Measurements from ENCODE around the gene SPG21. TPM values are rescaled to one million over a fixed set of nuclear protein-coding genes. Genes with fewer than 3 reads are reported as not detected.

Gene SPG21
- total and polyA plus RNA-seq, 2 of the 4 experiments (the other 2 are of a cell fraction): 59.9 to 60.8 TPM

DNA sequence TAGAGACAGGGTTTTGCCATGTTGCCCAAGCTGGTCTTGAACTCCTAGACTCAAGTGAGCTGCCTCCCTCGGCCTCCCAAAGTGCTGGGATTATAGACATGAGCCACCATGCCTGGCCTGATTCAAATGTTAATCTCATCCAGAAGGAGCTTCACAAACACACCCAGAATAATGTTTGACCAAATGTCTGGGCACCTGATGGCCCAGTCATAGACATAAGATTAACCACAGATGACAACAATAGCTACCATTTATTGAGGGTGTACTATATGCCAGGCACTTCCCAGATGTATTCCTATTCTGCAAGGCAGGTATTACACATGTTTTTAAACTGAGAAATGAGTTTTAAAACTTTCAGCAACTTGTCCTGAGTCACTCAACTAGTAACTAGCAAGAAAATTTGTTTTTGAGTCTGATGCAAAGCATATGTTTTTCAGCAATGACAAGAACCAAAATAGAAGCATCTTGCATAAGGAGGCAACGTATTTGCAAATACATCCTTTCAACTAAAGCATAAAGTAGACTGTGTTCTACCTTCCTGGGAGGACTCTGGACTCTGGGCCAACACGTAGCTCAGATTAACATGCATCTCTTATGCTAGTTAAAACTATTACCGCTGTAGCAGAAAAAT, 8.1 kb upstream of the SPG21 start:
- Histone ChIP-seq H3K23ac (ENCODE audit: low read depth, low read length) (no peak overlapping the region), H3K4me2 (ENCODE audit: low read depth, low read length) (no peak overlapping the region), H4K20me1 (ENCODE audit: insufficient read depth, low read length) (no peaks in the 10 kb centered on the region), H3K27me3 (ENCODE audit: control insufficient read depth, insufficient read depth, low read length) (no peaks in the 10 kb centered on the region), H3K9me1 (ENCODE audit: insufficient read depth, low read length) (peaks cover 5% of the 10 kb centered on the region; the same call in 1 of the 2 replicates), H3K18ac (ENCODE audit: low read depth, low read length) (no peak overlapping the region), H2AK5ac (ENCODE audit: low read depth, low read length) (no peak overlapping the region), H3K9ac (ENCODE audit: low read depth, low read length) (no peak overlapping the region), H2BK15ac (ENCODE audit: low read depth, low read length) (no peak overlapping the region), H3K4ac (ENCODE audit: low read depth, low read length) (no peak overlapping the region), H4K91ac (ENCODE audit: insufficient read depth, low read depth, low read length) (no peak overlapping the region), H2BK5ac (ENCODE audit: low read depth, low read length, poor library complexity, severe bottlenecking) (no peak overlapping the region), H2BK20ac (ENCODE audit: low read depth, low read length) (no peak overlapping the region), H2AK9ac (replicated peaks; ENCODE audit: low read depth, low read length, poor library complexity) (no peak overlapping the region), H4K5ac (ENCODE audit: low read depth, low read length) (no peak overlapping the region), H3K27ac (ENCODE audit: insufficient read depth, low read length) (no peak overlapping the region), H3K9me3 (ENCODE audit: control insufficient read depth, insufficient read depth, low read length) (no peaks in the 10 kb centered on the region), H3K36me3 (ENCODE audit: control insufficient read depth, insufficient read depth, low read length) (peaks cover 5% of the 10 kb centered on the region), H3K14ac (replicated peaks; ENCODE audit: low read depth, low read length) (no peak overlapping the region), H3K4me1 (ENCODE audit: control insufficient read depth, insufficient read depth, low read length) (no peaks in the 10 kb centered on the region), H3K4me3 (ENCODE audit: insufficient read depth, low read depth, low read length) (no peak overlapping the region), H4K8ac (ENCODE audit: low read depth in 2 of 2, low read length in 2 of 2) (no peak overlapping the region), H2BK120ac (ENCODE audit: low read depth, low read length) (no peak overlapping the region), H3K56ac (ENCODE audit: extremely low read depth, insufficient read depth, low read length) (no peak overlapping the region), H2AFZ (replicated peaks; ENCODE audit: low read length, poor library complexity) (no peak overlapping the region), H3K79me1 (ENCODE audit: low read depth in 1 of 2, low read length in 2 of 2) (no peaks in the 10 kb centered on the region)
- TF ChIP-seq, protein P1, sequence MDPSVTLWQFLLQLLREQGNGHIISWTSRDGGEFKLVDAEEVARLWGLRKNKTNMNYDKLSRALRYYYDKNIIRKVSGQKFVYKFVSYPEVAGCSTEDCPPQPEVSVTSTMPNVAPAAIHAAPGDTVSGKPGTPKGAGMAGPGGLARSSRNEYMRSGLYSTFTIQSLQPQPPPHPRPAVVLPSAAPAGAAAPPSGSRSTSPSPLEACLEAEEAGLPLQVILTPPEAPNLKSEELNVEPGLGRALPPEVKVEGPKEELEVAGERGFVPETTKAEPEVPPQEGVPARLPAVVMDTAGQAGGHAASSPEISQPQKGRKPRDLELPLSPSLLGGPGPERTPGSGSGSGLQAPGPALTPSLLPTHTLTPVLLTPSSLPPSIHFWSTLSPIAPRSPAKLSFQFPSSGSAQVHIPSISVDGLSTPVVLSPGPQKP (IDR thresholded peaks at IDR 0.05; ENCODE audit: borderline replicate concordance, low read depth, low read length): no peak
- no peak for TF ChIP-seq MXI1 (IDR thresholded peaks at IDR 0.05; ENCODE audit: borderline replicate concordance, low read depth, low read length)
- TF ChIP-seq, protein P2, sequence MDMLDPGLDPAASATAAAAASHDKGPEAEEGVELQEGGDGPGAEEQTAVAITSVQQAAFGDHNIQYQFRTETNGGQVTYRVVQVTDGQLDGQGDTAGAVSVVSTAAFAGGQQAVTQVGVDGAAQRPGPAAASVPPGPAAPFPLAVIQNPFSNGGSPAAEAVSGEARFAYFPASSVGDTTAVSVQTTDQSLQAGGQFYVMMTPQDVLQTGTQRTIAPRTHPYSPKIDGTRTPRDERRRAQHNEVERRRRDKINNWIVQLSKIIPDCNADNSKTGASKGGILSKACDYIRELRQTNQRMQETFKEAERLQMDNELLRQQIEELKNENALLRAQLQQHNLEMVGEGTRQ (IDR thresholded peaks at IDR 0.05; ENCODE audit: low read depth, low read length): no peak
- no peak for TF ChIP-seq RAD21 (IDR thresholded peaks at IDR 0.05; ENCODE audit: low read length)
- no peak for TF ChIP-seq CEBPB (IDR thresholded peaks at IDR 0.05; ENCODE audit: low read depth, low read length)
- no peak for TF ChIP-seq NFE2L2 (IDR thresholded peaks at IDR 0.05; ENCODE audit: low read depth, low read length)
- TF ChIP-seq RCOR1 (IDR thresholded peaks at IDR 0.05; ENCODE audit: insufficient replicate concordance, low read length): no peak
- TF ChIP-seq SMC3 (IDR thresholded peaks at IDR 0.05; ENCODE audit: low read depth, low read length): no peak
- TF ChIP-seq CHD1 (IDR thresholded peaks at IDR 0.05; ENCODE audit: low read depth, low read length): no peak
- TF ChIP-seq RFX5 (IDR thresholded peaks at IDR 0.05; ENCODE audit: low read depth, low read length): no peak
- TF ChIP-seq MAFK (IDR thresholded peaks at IDR 0.05; ENCODE audit: low read depth, low read length): no peak
- TF ChIP-seq MAZ (IDR thresholded peaks at IDR 0.05; ENCODE audit: borderline replicate concordance, low read depth, low read length): no peak
- TF ChIP-seq, protein P3, sequence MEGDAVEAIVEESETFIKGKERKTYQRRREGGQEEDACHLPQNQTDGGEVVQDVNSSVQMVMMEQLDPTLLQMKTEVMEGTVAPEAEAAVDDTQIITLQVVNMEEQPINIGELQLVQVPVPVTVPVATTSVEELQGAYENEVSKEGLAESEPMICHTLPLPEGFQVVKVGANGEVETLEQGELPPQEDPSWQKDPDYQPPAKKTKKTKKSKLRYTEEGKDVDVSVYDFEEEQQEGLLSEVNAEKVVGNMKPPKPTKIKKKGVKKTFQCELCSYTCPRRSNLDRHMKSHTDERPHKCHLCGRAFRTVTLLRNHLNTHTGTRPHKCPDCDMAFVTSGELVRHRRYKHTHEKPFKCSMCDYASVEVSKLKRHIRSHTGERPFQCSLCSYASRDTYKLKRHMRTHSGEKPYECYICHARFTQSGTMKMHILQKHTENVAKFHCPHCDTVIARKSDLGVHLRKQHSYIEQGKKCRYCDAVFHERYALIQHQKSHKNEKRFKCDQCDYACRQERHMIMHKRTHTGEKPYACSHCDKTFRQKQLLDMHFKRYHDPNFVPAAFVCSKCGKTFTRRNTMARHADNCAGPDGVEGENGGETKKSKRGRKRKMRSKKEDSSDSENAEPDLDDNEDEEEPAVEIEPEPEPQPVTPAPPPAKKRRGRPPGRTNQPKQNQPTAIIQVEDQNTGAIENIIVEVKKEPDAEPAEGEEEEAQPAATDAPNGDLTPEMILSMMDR (conservative IDR thresholded peaks at IDR 0.05; ENCODE audit: low read depth, low read length): no peak
- no peak for TF ChIP-seq FOS (IDR thresholded peaks at IDR 0.05; ENCODE audit: low read depth, low read length)
- no peak for TF ChIP-seq BHLHE40 (IDR thresholded peaks at IDR 0.05; ENCODE audit: low read depth, low read length)
- no peak for TF ChIP-seq POLR2A (IDR thresholded peaks at IDR 0.05; ENCODE audit: low read depth, low read length)
- BruUV-seq (replicated peaks): no TSS peak
- ATAC-seq (ENCODE audit: low read depth) (no peak), DNase-seq (no peak)
- WGBS, 2 experiments (ENCODE audit: extremely low coverage in 2 of 2, insufficient read length in 1 of 2): 100% methylated on average over 1 of the region's 4 CpGs; no CpG with 5 or more reads in 1 of the 2 experiments
- in situ Hi-C loops (cut with MboI; ENCODE audit: low sequenced_read_pairs) (no loop called here), dilution Hi-C loops (cut with HindIII; ENCODE audit: low sequenced_read_pairs, unreplicated experiment) (no loop called here), intact Hi-C loops (cut with micrococcal nuclease) (no loop called here)
- ChIA-PET POLR2A (ENCODE audit: unreplicated experiment) (no interaction called here), CTCF (interaction anchor here (1.8 kb wide), 1 partner anchor 103 kb away, joined by 4 read pairs; no protein-coding TSS in a partner anchor)
